HG03558 (cell line): ENCODE measurements around the gene SPARCL1.
A peak's percentile ranks its signal among the peaks of the same experiment; 100 is the strongest.
"Not testable (repeated sequence)": the region's sequence is repeated elsewhere in the genome, so short reads cannot be mapped to it uniquely, and the experiment has no call there.

Experiments used
- ATAC-seq: cut with Tn5 transposase; IDR thresholded peaks from one replicate; pipeline ENCODE4 v1.9.1; 2021; ENCODE audit warnings: moderate number of reproducible peaks; ENCODE audit not compliant: unreplicated experiment; ENCODE audit errors: extremely low read depth

Gene SPARCL1

GRCh38 chr4:87529187-87529586 is at the start of gene SPARCL1:
SPARCL1 (minus strand) TSS chr4:87529376; CDS start chr4:87499574, 29,802 bp downstream.
- no peak for ATAC-seq

GRCh38 chr4:87575983-87576382 is 46.8 kb upstream of the SPARCL1 start:
- no peak for ATAC-seq

GRCh38 chr4:87575408-87575807 is 46.2 kb upstream of the SPARCL1 start:
- no peak for ATAC-seq

GRCh38 chr4:87574996-87575395 is 45.8 kb upstream of the SPARCL1 start:
- no peak for ATAC-seq

GRCh38 chr4:87574376-87574775 is 45.2 kb upstream of the SPARCL1 start:
- not testable (repeated sequence) for ATAC-seq

GRCh38 chr4:87570290-87570805 is 41.2 kb upstream of the SPARCL1 start:
- no peak for ATAC-seq

- no peak for ATAC-seq
Observed at GRCh38 chr4:87567191-87567590, 38.0 kb upstream of the SPARCL1 start.

GRCh38 chr4:87566276-87566675 is 37.1 kb upstream of the SPARCL1 start:
- no peak for ATAC-seq

GRCh38 chr4:87565746-87566145 is 36.6 kb upstream of the SPARCL1 start:
- ATAC-seq, result no peak

- ATAC-seq, result no peak
Observed at GRCh38 chr4:87560802-87561201, 31.6 kb upstream of the SPARCL1 start.

GRCh38 chr4:87559090-87559837 is 30.1 kb upstream of the SPARCL1 start:
- ATAC-seq, result peak; percentile 94

- ATAC-seq, result no peak
Observed at GRCh38 chr4:87557348-87557747, 28.2 kb upstream of the SPARCL1 start.

- ATAC-seq, result no peak
Observed at GRCh38 chr4:87555773-87556619, 26.8 kb upstream of the SPARCL1 start.

GRCh38 chr4:87553182-87553581 is 24.0 kb upstream of the SPARCL1 start:
- ATAC-seq, result no peak

- ATAC-seq, result no peak
Observed at GRCh38 chr4:87551361-87551760, 22.2 kb upstream of the SPARCL1 start.

- ATAC-seq, result no peak
Observed at GRCh38 chr4:87547016-87547708, 18.0 kb upstream of the SPARCL1 start.

GRCh38 chr4:87545052-87545451 is 15.9 kb upstream of the SPARCL1 start:
- no peak for ATAC-seq

GRCh38 chr4:87543835-87544461 is 14.8 kb upstream of the SPARCL1 start:
- no peak for ATAC-seq

GRCh38 chr4:87542734-87543312 is 13.6 kb upstream of the SPARCL1 start:
- ATAC-seq, result no peak
